Measurements from ENCODE around the gene TNC.

The TNC gene

DNA sequence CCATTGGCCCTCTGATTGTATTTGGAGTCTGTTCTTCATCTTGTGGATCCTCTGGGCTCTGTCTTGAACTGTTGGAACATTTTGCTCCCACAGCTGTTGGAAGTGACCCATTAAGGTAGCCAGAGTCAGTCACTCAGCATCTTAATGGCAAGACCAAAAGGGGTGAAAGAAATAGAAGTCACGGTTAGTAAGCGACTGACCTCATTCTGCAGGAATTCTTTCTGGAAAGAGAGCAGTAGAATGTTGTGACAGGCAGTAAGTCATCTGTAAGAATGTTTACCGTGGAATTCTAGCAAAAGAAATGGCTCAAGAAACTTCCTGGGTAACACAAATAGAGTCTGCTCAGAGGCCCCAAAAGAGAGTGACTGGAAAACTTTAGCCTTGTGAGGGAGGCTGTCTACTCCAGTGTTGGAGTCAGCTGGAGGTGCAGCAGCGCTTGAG lies 28.6 kb upstream of the TNC start:
- Histone ChIP-seq H3K9me3 (ENCODE audit: insufficient read depth, low read length) (no peaks in the 10 kb centered on the region), H3K9me2 (replicated peaks; ENCODE audit: insufficient read depth, low read length) (no peaks in the 10 kb centered on the region), H3K4me2 (ENCODE audit: low read depth, low read length, poor library complexity, severe bottlenecking) (no peak overlapping the region), H3K27ac (ENCODE audit: low read depth, low read length) (no peak overlapping the region), H3K36me3 (ENCODE audit: low read length) (no peaks in the 10 kb centered on the region), H3K4me3 (ENCODE audit: insufficient read depth, low read length, poor library complexity, severe bottlenecking) (no peak overlapping the region), H3K27me3 (ENCODE audit: low read length) (no peaks in the 10 kb centered on the region), H2AFZ (ENCODE audit: low read depth, low read length, severe bottlenecking) (no peak overlapping the region), H3K79me2 (ENCODE audit: insufficient read depth, low read length) (no peaks in the 10 kb centered on the region), H3F3A (ENCODE audit: insufficient read depth) (no peaks in the 10 kb centered on the region), H3K9ac (ENCODE audit: low read length) (no peak overlapping the region), H4K20me1 (ENCODE audit: low read depth, low read length) (no peaks in the 10 kb centered on the region)
- TF ChIP-seq EZH2phosphoT487 (conservative IDR thresholded peaks at IDR 0.05; ENCODE audit: low read length) = no peak
- TF ChIP-seq, protein P1, sequence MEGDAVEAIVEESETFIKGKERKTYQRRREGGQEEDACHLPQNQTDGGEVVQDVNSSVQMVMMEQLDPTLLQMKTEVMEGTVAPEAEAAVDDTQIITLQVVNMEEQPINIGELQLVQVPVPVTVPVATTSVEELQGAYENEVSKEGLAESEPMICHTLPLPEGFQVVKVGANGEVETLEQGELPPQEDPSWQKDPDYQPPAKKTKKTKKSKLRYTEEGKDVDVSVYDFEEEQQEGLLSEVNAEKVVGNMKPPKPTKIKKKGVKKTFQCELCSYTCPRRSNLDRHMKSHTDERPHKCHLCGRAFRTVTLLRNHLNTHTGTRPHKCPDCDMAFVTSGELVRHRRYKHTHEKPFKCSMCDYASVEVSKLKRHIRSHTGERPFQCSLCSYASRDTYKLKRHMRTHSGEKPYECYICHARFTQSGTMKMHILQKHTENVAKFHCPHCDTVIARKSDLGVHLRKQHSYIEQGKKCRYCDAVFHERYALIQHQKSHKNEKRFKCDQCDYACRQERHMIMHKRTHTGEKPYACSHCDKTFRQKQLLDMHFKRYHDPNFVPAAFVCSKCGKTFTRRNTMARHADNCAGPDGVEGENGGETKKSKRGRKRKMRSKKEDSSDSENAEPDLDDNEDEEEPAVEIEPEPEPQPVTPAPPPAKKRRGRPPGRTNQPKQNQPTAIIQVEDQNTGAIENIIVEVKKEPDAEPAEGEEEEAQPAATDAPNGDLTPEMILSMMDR (IDR thresholded peaks at IDR 0.05; ENCODE audit: insufficient read depth, low read length, poor library complexity, severe bottlenecking) = no peak

DNA sequence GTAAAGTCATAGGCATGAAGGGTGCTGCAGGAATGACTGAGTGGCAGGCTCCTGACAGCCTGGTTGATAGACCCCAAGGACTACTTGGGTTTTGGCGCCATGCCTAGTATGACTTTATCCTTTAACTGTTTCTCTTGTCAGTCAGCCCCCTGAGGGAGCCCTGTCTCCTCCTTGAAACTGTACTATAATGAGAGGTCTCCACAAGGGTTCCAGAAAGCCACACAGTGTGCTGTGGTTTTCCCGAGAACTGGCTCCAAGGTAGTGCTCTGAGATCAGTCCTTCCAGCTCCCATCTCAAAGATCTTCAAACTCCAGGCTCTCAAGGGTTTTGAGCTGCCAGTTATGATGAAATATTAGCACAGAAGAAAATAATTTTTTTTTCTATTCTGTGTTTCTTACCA lies 26.7 kb upstream of the TNC start:
- Histone ChIP-seq H4K20me1 (ENCODE audit: low read depth, low read length) (no peaks in the 10 kb centered on the region), H3K27ac (ENCODE audit: low read depth, low read length) (no peak overlapping the region), H3K4me3 (ENCODE audit: insufficient read depth, low read length, poor library complexity, severe bottlenecking) (no peak overlapping the region), H3K79me2 (ENCODE audit: insufficient read depth, low read length) (no peaks in the 10 kb centered on the region), H3K4me2 (ENCODE audit: low read depth, low read length, poor library complexity, severe bottlenecking) (no peak overlapping the region), H3K9me3 (ENCODE audit: insufficient read depth, low read length) (no peaks in the 10 kb centered on the region), H3K9ac (ENCODE audit: low read length) (no peak overlapping the region), H3F3A (ENCODE audit: insufficient read depth) (no peaks in the 10 kb centered on the region), H3K36me3 (ENCODE audit: low read length) (no peaks in the 10 kb centered on the region), H2AFZ (ENCODE audit: low read depth, low read length, severe bottlenecking) (no peak overlapping the region), H3K27me3 (ENCODE audit: low read length) (no peaks in the 10 kb centered on the region), H3K9me2 (replicated peaks; ENCODE audit: insufficient read depth, low read length) (no peaks in the 10 kb centered on the region)
- TF ChIP-seq, protein P1 (IDR thresholded peaks at IDR 0.05; ENCODE audit: insufficient read depth, low read length, poor library complexity, severe bottlenecking) = no peak
- no peak for TF ChIP-seq EZH2phosphoT487 (conservative IDR thresholded peaks at IDR 0.05; ENCODE audit: low read length)

DNA sequence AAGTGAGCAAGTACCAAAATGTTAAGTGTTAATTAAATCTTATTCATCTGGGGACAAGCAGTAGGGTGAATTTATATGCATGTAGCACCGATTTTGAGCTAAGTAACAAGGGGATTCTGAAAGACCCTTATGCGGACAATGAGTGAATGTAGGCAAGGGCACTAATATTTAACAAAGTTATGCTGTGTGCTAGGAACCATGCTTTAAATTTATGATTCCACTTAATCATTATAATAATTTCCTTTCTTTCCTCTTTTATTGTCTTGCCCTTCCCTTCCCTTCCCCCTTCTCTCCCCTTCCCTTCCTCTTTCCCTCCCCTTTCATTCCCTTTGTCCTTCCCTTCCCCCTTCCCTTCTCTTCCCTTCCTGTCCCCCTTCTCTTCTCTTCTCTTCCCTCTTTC lies 25.7 kb upstream of the TNC start:
- no peaks in the 10 kb centered on the region for H3K79me2 ChIP-seq (ENCODE audit: insufficient read depth, low read length)
- no peak overlapping the region for H3K4me2 ChIP-seq (ENCODE audit: low read depth, low read length, poor library complexity, severe bottlenecking)
- no peak for TF ChIP-seq EZH2phosphoT487 (conservative IDR thresholded peaks at IDR 0.05; ENCODE audit: low read length)
- TF ChIP-seq, protein P1 (IDR thresholded peaks at IDR 0.05; ENCODE audit: insufficient read depth, low read length, poor library complexity, severe bottlenecking) = no peak
- no peak overlapping the region for H3K9ac ChIP-seq (ENCODE audit: low read length)
- no peaks in the 10 kb centered on the region for H3F3A ChIP-seq (ENCODE audit: insufficient read depth)
- no peaks in the 10 kb centered on the region for H4K20me1 ChIP-seq (ENCODE audit: low read depth, low read length)
- H3K9me3 ChIP-seq (ENCODE audit: insufficient read depth, low read length) = no peaks in the 10 kb centered on the region
- H3K9me2 ChIP-seq (replicated peaks; ENCODE audit: insufficient read depth, low read length) = no peaks in the 10 kb centered on the region
- no peak overlapping the region for H2AFZ ChIP-seq (ENCODE audit: low read depth, low read length, severe bottlenecking)
- H3K27ac ChIP-seq (ENCODE audit: low read depth, low read length) = no peak overlapping the region
- no peak overlapping the region for H3K4me3 ChIP-seq (ENCODE audit: insufficient read depth, low read length, poor library complexity, severe bottlenecking)
- no peaks in the 10 kb centered on the region for H3K36me3 ChIP-seq (ENCODE audit: low read length)
- H3K27me3 ChIP-seq (ENCODE audit: low read length) = no peaks in the 10 kb centered on the region

Data from SU-DHL-6 (cell line).